Left renal cortex interstitium (tissue), 4 donors: ENCODE measurements around the gene PFKFB2. TPM values are rescaled to one million over a fixed set of nuclear protein-coding genes. Genes with fewer than 3 reads are reported as not detected.

Experiments used
- DNase-seq, 4 donors: peaks; one replicate each; pipeline ENCODE4 v3.0.0-alpha.2; 2013; ENCODE audit warnings: low read depth in 4 of 4, low spot score in 2 of 4, missing footprints in 1 of 4
- polyA plus RNA-seq, 4 donors: library from polyadenylated mRNA; unstranded; fragments of 120-200 nt; gene quantifications; one replicate each; pipeline ENCODE4 v1.2.1, GENCODE V29; 2013; ENCODE audit not compliant: insufficient read length in 4 of 4

Gene PFKFB2
- polyA plus RNA-seq, 4 donors = 11.9 to 24.7 (median 17.0) TPM

- DNase-seq = no peak
These were observed 31.2 kb downstream of the PFKFB2 start for GRCh38 chr1:207084232-207084631.

DNA sequence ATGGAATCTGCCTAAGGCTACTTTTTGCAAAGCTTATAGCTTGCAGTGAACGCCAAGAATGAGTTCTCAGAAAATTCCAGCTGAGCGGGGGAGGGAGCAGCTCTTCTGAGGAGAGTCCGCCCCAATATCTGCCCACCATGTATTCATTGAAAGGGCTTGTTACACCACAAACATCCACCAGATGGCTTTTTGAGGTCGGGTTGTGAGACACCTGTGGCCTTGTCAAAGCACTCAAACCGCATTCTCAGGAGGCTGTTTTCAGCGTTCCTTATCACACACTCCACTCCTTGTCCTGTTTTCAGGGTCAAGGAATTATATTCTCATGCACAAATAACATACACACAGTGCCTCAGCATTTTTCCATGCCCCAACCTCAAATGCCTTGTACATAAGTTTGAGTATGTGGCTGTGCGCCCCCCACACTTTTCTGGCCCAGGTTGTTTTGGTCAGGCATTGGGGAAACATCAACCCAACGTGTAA, 31.7 kb downstream of the PFKFB2 start:
- DNase-seq = peak in 3 of 4 donors; percentile 28 to 60 (median 44)

GRCh38 chr1:207085887-207086286, 32.8 kb downstream of the PFKFB2 start:
- DNase-seq = no peak

- DNase-seq = no peak
These were observed 35.1 kb downstream of the PFKFB2 start for GRCh38 chr1:207088161-207088560.

DNA sequence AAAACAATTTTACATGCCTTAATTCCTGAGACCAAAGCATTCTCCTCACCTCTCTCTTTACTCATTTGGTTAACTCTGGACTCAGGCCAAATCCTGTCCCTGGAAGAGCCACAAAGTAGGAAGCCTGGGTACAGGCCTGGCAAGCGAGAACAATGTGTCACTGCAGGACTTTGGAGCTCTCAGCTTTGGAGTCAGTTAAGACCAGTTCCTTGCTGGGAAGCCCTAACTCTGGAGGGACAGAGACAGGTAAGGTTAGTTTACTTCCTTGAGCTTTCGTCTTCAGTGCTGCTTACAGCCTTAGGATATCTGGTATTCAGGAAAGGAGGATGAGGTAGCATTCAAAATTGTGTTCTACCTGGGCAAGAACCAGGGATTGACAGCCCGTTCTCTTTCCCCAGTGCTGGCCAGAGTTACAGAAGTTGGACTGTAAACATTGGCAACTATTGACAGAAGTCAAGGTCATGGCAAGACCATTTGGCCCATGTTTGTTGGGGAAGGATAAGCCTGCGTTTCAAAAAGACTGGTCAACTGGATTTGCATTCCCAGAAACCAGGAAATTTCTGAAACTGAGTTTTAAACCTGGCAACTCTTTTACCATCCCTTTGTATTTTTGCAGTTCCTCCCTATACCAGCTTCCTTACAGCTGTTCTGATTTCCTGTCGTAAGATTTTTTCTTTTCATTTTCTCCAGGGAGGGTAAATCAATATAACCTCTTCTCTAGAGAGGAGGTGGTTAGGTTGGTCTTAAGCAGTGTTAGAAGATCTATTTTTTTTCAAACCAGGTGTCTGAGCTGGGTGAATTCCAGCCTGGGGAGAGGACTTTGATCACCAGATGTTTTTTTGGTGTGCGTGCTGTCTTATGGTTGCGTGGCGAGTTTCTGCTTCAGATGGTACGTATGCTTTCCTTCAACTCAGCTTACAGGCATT, 35.9 kb downstream of the PFKFB2 start, which contains the start of gene C4BPB:
TSS of gene C4BPB (plus strand) at position 160 of the 926 bp plus-strand sequence. CDS start at position 832, 672 bp downstream.
- DNase-seq = no peak

DNA sequence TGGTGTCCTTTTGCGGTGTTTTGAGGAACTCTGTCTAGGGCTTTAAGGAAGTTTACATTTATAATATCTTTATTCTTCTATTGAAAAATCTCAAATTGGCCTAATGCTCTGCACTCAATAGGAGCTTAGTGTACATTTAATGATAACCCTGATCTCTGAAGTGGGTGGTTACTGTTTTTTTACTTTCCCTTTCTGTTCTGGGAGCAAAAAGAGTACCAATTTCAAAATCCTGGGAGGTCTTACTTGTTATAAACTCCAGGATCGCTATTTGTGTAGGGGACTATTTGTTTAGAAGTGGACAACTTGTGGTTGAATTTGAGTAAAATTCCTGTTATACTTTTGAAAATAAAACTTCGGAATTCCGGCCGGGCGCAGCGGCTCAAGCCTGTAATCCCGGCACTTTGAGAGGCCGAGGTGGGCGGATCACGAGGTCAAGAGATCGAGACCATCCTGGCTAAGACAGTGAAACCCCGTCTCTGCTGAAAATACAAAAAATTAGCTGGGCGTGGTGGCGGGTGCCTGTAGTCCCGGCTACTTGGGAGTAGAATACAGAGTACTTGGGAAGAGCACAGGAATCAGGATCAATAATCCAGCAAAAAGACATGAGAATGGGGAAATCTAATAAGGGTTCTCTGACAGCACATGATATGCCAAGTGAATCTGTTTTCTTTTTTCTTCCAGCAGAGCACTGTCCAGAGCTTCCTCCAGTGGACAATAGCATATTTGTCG, 36.7 kb downstream of the PFKFB2 start:
- no peak for DNase-seq

GRCh38 chr1:207091200-207091908, 38.3 kb downstream of the PFKFB2 start:
- DNase-seq = no peak

DNA sequence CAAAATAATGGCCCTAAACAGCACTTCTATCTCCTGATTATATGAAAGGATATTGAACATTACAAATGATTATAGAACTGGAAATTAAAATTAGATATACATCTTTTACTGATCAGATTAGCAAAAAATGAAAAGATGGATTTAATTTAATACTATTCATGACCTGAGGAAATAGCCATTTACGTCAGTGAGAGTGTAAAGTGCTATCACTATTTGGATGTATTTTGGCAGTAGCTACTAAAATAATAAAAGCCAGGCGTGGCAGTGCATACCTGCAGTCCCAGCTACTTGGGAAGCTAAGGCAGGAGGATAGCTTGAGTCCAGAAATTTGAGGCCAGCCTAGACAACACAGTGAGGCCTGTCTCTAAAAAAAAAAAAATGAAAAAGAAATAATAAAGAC, 40.9 kb downstream of the PFKFB2 start:
- DNase-seq = no peak

DNA sequence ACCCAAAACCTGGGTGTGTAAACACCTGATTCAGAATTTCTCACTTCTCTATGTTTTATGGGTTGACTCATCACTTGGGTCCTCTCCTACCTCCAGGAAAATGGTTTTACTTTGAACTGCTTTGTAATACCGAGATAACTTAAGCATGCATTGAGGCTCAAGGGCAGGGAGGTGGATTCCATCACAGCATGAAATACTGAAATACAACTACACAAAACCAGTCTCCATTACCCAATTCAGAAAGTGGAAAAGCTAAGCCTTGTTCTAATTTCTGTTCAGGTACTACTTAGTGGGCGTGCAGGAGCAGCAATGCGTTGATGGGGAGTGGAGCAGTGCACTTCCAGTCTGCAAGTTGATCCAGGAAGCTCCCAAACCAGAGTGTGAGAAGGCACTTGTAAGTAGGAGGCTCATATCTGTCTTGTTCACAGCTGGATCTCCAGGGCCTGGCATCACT, 44.8 kb downstream of the PFKFB2 start:
- DNase-seq = no peak

- DNase-seq = no peak
These were observed 48.6 kb downstream of the PFKFB2 start for GRCh38 chr1:207101720-207102119.

DNA sequence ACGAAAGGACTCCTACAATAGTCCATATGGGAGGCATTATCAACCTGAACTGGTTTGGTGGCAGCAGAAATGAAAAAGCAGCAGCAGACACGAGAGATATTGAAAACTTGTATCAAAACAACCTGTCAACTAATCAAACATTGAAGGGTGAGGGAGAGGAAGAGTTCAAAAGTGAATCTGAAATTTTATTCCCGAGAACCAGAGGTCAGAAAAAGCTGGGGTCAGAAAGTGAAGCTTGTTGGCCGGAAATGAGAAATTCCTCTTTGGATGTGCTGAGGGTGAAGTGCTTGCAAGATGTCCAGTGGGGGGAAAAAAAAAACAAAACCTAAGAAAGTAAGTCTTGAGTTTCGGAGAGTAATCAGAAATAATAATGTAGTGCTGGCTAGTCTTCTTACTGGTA, 49.1 kb downstream of the PFKFB2 start:
- no peak for DNase-seq

DNA sequence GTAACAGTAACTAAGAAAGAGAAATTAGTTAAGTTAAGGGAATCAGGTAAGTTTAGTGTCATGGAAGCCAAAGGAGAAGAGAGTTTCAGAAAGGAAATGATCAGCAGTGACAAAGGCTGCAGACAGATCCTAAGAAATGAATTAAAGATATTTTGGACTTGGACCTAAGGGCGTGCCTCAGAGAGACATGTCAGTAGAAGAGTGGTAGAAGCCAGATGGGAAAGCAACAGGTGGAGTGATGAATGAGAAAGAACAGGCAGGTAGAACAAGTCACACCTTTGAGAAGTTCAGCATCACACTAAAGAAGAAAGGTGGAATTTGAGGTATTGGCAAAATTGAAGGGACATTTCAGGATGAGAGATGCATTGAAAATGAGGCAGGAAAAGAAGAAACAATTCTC, 49.6 kb downstream of the PFKFB2 start:
- DNase-seq = no peak

DNA sequence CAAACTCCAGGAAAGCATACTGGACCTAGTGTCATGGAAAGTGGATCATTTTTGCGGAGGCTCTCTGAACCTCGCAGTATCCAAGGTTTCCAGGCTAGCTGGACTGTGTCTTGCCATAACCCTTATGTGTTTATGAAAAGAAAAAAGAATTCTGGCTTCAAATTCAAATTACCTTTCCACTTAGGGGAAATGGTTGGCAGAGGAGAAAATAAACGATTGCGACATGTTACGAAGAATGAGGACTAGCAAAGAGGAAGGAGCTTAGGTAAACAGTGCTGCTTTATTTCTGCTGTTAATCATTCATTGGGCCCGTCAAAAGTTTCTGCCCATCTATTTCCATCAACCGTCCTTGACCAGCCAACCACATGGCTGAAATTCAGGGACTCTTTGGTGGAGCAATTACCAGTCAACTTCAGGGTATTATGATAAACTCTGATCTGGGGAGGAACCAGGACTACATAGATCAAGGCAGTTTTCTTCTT, 50.9 kb downstream of the PFKFB2 start, which contains the start of gene C4BPA:
TSS of gene C4BPA (plus strand) at position 342 of the 482 bp plus-strand sequence. CDS start 8,793 bp downstream, outside the sequence.
- no peak for DNase-seq

GRCh38 chr1:207109004-207109403, 55.9 kb downstream of the PFKFB2 start:
- DNase-seq = no peak

DNA sequence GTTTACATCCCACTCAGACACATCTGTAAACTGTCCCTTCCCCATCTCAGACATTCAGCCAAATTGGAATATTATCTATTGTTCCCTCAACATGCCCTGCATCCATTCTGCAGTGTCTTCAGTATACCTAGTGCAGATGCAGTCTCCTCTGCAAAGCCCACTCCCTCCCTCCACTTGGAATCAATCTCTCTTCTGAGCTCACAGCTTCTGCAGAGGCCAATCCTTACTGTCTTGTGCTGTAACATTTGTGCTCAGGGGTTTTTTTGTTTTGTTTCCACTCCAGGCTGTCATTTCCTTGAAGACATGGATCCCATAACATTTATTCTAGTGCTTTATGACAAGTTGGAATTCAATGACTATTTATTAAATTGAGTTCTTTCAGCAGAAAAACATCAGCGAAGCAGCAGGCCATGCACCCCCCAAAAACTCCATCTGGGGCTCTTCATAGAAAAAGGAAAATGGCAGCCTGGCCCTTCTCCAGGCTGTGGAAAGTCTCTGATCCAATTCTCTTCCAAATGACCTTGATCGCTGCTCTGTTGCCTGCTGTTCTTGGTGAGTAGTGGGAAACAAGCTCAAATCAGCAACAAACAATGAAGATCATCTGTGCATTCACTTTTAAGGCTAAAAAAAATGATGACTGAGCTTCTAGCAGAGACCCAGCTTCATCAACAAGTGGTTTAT, 59.7 kb downstream of the PFKFB2 start:
- peak in 3 of 4 donors; percentile 9 to 34 (median 13) for DNase-seq

DNA sequence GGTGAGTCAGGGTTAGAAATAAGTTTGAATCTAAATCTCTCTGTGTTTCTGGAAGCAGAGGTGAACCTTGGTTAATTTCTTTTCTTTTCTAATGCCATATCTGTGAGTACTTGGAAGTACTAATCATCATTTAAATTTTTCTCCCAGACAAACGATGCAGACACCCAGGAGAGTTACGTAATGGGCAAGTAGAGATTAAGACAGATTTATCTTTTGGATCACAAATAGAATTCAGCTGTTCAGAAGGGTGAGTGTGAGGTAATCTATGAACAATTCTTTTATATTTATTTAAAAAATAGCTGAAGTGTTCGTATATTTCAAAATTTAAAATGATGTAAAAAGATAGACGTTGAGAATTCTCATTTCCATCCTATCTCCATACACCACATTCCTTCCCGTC, 62.2 kb downstream of the PFKFB2 start:
- DNase-seq = no peak

DNA sequence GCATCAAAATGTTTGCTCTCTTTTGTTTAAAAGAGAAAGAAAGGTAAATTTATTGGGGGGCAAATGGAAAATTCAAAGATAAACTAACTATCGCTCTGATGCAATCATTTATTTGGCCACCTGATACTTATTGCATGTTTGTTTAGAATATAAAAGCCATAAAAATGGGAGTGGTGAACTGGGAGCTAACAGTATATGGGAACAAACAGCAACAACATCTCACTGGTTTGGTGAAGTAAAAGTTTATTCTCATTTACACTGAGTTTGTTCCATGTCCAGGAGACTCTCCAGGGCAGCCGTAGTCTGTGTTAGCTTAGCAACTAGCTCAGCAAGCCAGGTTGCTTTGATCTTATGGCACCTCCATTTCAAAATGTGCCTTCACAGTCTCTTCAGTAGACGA, 71.3 kb downstream of the PFKFB2 start:
- DNase-seq = no peak

DNA sequence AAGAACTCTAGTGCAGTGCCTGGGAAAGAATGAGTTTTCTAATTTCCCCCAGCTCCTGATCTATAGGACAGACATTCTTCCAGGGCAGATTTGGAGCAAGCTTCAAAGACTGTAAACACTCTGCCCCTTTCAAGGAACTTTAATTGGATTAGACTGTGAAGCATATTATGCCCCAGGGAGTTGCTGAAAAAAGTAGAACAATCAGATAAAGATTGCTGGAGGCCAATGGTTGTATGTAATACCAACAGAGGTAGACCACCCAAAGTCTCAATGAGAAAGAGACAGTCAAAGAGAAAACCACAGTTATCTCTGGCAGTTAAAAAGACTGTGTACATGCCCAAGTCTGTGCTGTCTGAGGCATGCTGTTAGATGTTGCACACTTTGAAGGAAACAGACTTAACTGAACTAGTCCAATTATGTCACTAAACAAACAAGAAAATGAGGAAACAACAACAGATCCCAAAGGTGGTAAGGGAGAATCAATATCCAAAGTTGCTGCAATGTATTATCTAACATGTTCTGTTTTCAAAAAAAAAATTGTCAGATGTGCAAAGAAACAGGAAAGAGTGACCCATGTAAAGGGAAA, 75.4 kb downstream of the PFKFB2 start:
- DNase-seq = no peak

GRCh38 chr1:207129053-207129452, 76.0 kb downstream of the PFKFB2 start:
- DNase-seq = no peak
